Fibroblast of pulmonary artery (primary cell): ENCODE data around the gene PRR5.

ENCODE experiments used
- DNase-seq: peaks from one replicate; pipeline ENCODE4 v3.0.0-alpha.2; 2010; ENCODE audit warnings: low read depth
- H3K4me3 ChIP-seq: replicated peaks from 2 replicates; pipeline ENCODE4 v1.5.1; 2011; ENCODE audit warnings: low read depth, mild to moderate bottlenecking, control low read depth, low read length, moderate library complexity
- CTCF ChIP-seq: IDR thresholded peaks from 2 replicates; pipeline ENCODE4 v1.5.1; 2011; ENCODE audit warnings: mild to moderate bottlenecking, control low read depth, low read length, inconsistent platforms; ENCODE audit errors: missing control alignments

Gene PRR5

GRCh38 chr22:44707752-44708151 is 5.7 kb downstream of the PRR5 start:
- no peak overlapping the region for H3K4me3 ChIP-seq
- no peak for DNase-seq
- TF ChIP-seq CTCF: no peak

- TF ChIP-seq CTCF: no peak
- H3K4me3 ChIP-seq: no peak overlapping the region
- no peak for DNase-seq
Measured at GRCh38 chr22:44709881-44710392, 7.9 kb downstream of the PRR5 start.

GRCh38 chr22:44710474-44711240 is 8.7 kb downstream of the PRR5 start:
- TF ChIP-seq CTCF: no peak
- no peak for DNase-seq
- no peak overlapping the region for H3K4me3 ChIP-seq

GRCh38 chr22:44711241-44711560 is 9.2 kb downstream of the PRR5 start:
- TF ChIP-seq CTCF: no peak
- DNase-seq: no peak
- H3K4me3 ChIP-seq: no peak overlapping the region

- TF ChIP-seq CTCF: no peak
- no peak overlapping the region for H3K4me3 ChIP-seq
- no peak for DNase-seq
Measured at GRCh38 chr22:44711690-44712555, 9.9 kb downstream of the PRR5 start.

- DNase-seq: no peak
- H3K4me3 ChIP-seq: no peak overlapping the region
- no peak for TF ChIP-seq CTCF
Measured at GRCh38 chr22:44712962-44713361, 11.0 kb downstream of the PRR5 start.
